Measurements from ENCODE around the gene TMC7. TPM values are rescaled to one million over a fixed set of nuclear protein-coding genes. Genes with fewer than 3 reads are reported as not detected.

Gene TMC7
- total RNA-seq, 3 donors from 2014 or later (not counting 1 experiment from before 2014, with no cell fraction given): not detected

GRCh38 chr16:19102187-19102872 lies 118.6 kb downstream of the TMC7 start:
- Histone ChIP-seq H3K4me1 (ENCODE audit: control insufficient read depth, insufficient read depth, low read length) (no peaks in the 10 kb centered on the region), H3K27ac (ENCODE audit: low read length) (no peak overlapping the region), H3K9me3 (ENCODE audit: control insufficient read depth, insufficient read depth, low read length) (no peaks in the 10 kb centered on the region), H3K27me3 (ENCODE audit: control insufficient read depth, insufficient read depth, low read length) (no peaks in the 10 kb centered on the region), H3K4me3 (ENCODE audit: low read length) (no peak overlapping the region), H3K36me3 (ENCODE audit: control insufficient read depth, insufficient read depth, low read length) (no peaks in the 10 kb centered on the region)
- DNase-seq (no peak), ATAC-seq (no peak)
- intact Hi-C loops (cut with micrococcal nuclease): no loop called here
- H3K4me3 Mint-ChIP-seq: no peak overlapping the region
- peaks cover 2 to 3% of the 10 kb centered on the region in 2 donors for H3K27me3 Mint-ChIP-seq (ENCODE audit: low read depth in 2 of 2)
- no peaks in the 10 kb centered on the region for H3K9me3 Mint-ChIP-seq
- no peaks in the 10 kb centered on the region for H3K36me3 Mint-ChIP-seq
- no peak overlapping the region for H3K27ac Mint-ChIP-seq
- H3K4me1 Mint-ChIP-seq: no peaks in the 10 kb centered on the region
- WGBS (ENCODE audit: insufficient coverage): 91% methylated on average over 13 of the region's 16 CpGs
- no peak for TF ChIP-seq CTCF (IDR thresholded peaks at IDR 0.05)

GRCh38 chr16:19104607-19105006 lies 120.9 kb downstream of the TMC7 start:
- no peaks in the 10 kb centered on the region for H3K36me3 ChIP-seq (ENCODE audit: control insufficient read depth, insufficient read depth, low read length)
- no peak for ATAC-seq
- Mint-ChIP-seq H3K36me3 (no peaks in the 10 kb centered on the region), H3K27ac (no peak overlapping the region), H3K9me3 (no peaks in the 10 kb centered on the region), H3K4me3 (no peak overlapping the region), H3K4me1 (no peaks in the 10 kb centered on the region), H3K27me3 (ENCODE audit: low read depth in 2 of 2) (peaks cover 3 to 8% of the 10 kb centered on the region in 2 donors)
- H3K4me3 ChIP-seq (ENCODE audit: low read length): no peak overlapping the region
- H3K9me3 ChIP-seq (ENCODE audit: control insufficient read depth, insufficient read depth, low read length): no peaks in the 10 kb centered on the region
- TF ChIP-seq CTCF (IDR thresholded peaks at IDR 0.05): no peak
- WGBS (ENCODE audit: insufficient coverage): 84% methylated on average over 5 of the region's 5 CpGs
- H3K27ac ChIP-seq (ENCODE audit: low read length): no peak overlapping the region
- no peak for DNase-seq
- no peaks in the 10 kb centered on the region for H3K27me3 ChIP-seq (ENCODE audit: control insufficient read depth, insufficient read depth, low read length)
- no peaks in the 10 kb centered on the region for H3K4me1 ChIP-seq (ENCODE audit: control insufficient read depth, insufficient read depth, low read length)
- intact Hi-C loops (cut with micrococcal nuclease): no loop called here

- H3K4me1 Mint-ChIP-seq: no peaks in the 10 kb centered on the region
- H3K9me3 Mint-ChIP-seq: no peaks in the 10 kb centered on the region
- no peak overlapping the region for H3K4me3 Mint-ChIP-seq
- no peak overlapping the region for H3K27ac Mint-ChIP-seq
- DNase-seq: no peak
- H3K27me3 Mint-ChIP-seq (ENCODE audit: low read depth in 2 of 2): peaks cover 3 to 8% of the 10 kb centered on the region in 2 donors
- no peak overlapping the region for H3K27ac ChIP-seq (ENCODE audit: low read length)
- no peaks in the 10 kb centered on the region for H3K36me3 Mint-ChIP-seq
- no peaks in the 10 kb centered on the region for H3K27me3 ChIP-seq (ENCODE audit: control insufficient read depth, insufficient read depth, low read length)
- no peak for TF ChIP-seq CTCF (IDR thresholded peaks at IDR 0.05)
- no peaks in the 10 kb centered on the region for H3K9me3 ChIP-seq (ENCODE audit: control insufficient read depth, insufficient read depth, low read length)
- H3K4me1 ChIP-seq (ENCODE audit: control insufficient read depth, insufficient read depth, low read length): no peaks in the 10 kb centered on the region
- 84% methylated on average over 6 of the region's 6 CpGs for WGBS (ENCODE audit: insufficient coverage)
- no peaks in the 10 kb centered on the region for H3K36me3 ChIP-seq (ENCODE audit: control insufficient read depth, insufficient read depth, low read length)
- no peak for ATAC-seq
- H3K4me3 ChIP-seq (ENCODE audit: low read length): no peak overlapping the region
- intact Hi-C loops (cut with micrococcal nuclease): no loop called here
Measured at GRCh38 chr16:19105131-19105530, 121.4 kb downstream of the TMC7 start.

Data from natural killer cell (primary cell).